Measurements from ENCODE around the gene GSG1L. TPM values are rescaled to one million over a fixed set of nuclear protein-coding genes. Genes with fewer than 3 reads are reported as not detected.

Gene GSG1L
- total RNA-seq: not detected

- Mint-ChIP-seq H3K27me3 (peaks cover 53% of the 10 kb centered on the region), H3K27ac (no peak within 1 kb of the TSS), H3K4me3 (no peak within 1 kb of the TSS), H3K4me1 (no peaks in the 10 kb centered on the region), H3K9me3 (no peaks in the 10 kb centered on the region), H3K36me3 (ENCODE audit: low read depth) (no peaks in the 10 kb centered on the region)
- no peak for DNase-seq
- POLR2A ChIA-PET: no interaction called here
- CTCF ChIA-PET: no interaction called here
These were observed at the start of gene GSG1L for GRCh38 chr16:28063591-28064061. Gene GSG1L (minus strand): TSS chr16:28063714. CDS start chr16:28063424, 290 bp downstream.

GRCh38 chr16:28112908-28113307 is 49.4 kb upstream of the GSG1L start:
- Mint-ChIP-seq H3K9me3 (no peaks in the 10 kb centered on the region), H3K4me3 (no peak overlapping the region), H3K27me3 (no peaks in the 10 kb centered on the region), H3K27ac (no peak overlapping the region), H3K36me3 (ENCODE audit: low read depth) (peaks cover 60% of the 10 kb centered on the region), H3K4me1 (peaks cover 28% of the 10 kb centered on the region)
- no peak for DNase-seq
- ChIA-PET CTCF (interaction anchor here (1.1 to 1.7 kb wide), 4 partner anchors 12 to 109 kb away, joined by 3 to 6 read pairs (median 5); no protein-coding TSS in a partner anchor), POLR2A (no interaction called here)

- H3K27ac Mint-ChIP-seq: peak overlapping the region; percentile 44
- ChIA-PET POLR2A (no interaction called here), CTCF (no interaction called here)
- DNase-seq: no peak
- no peaks in the 10 kb centered on the region for H3K9me3 Mint-ChIP-seq
- peaks cover 27% of the 10 kb centered on the region for H3K4me1 Mint-ChIP-seq
- H3K4me3 Mint-ChIP-seq: no peak overlapping the region
- peaks cover 66% of the 10 kb centered on the region for H3K36me3 Mint-ChIP-seq (ENCODE audit: low read depth)
- H3K27me3 Mint-ChIP-seq: no peaks in the 10 kb centered on the region
These were observed 47.5 kb upstream of the GSG1L start for GRCh38 chr16:28110977-28111376.

- peaks cover 22% of the 10 kb centered on the region for H3K4me1 Mint-ChIP-seq
- H3K9me3 Mint-ChIP-seq: no peaks in the 10 kb centered on the region
- no peaks in the 10 kb centered on the region for H3K27me3 Mint-ChIP-seq
- H3K27ac Mint-ChIP-seq: peak overlapping the region; percentile 44
- H3K36me3 Mint-ChIP-seq (ENCODE audit: low read depth): peaks cover 65% of the 10 kb centered on the region
- ChIA-PET POLR2A (no interaction called here), CTCF (no interaction called here)
- no peak for DNase-seq
- H3K4me3 Mint-ChIP-seq: no peak overlapping the region
These were observed 47.0 kb upstream of the GSG1L start for GRCh38 chr16:28110479-28110878.

GRCh38 chr16:28110074-28110473 is 46.6 kb upstream of the GSG1L start:
- ChIA-PET CTCF (no interaction called here), POLR2A (no interaction called here)
- no peak for DNase-seq
- no peaks in the 10 kb centered on the region for H3K9me3 Mint-ChIP-seq
- H3K27me3 Mint-ChIP-seq: no peaks in the 10 kb centered on the region
- H3K4me3 Mint-ChIP-seq: no peak overlapping the region
- peaks cover 61% of the 10 kb centered on the region for H3K36me3 Mint-ChIP-seq (ENCODE audit: low read depth)
- H3K4me1 Mint-ChIP-seq: peaks cover 22% of the 10 kb centered on the region
- peak overlapping the region; percentile 22 for H3K27ac Mint-ChIP-seq

GRCh38 chr16:28108590-28109247 is 45.2 kb upstream of the GSG1L start:
- CTCF ChIA-PET: no interaction called here
- no peaks in the 10 kb centered on the region for H3K9me3 Mint-ChIP-seq
- H3K27me3 Mint-ChIP-seq: no peaks in the 10 kb centered on the region
- H3K36me3 Mint-ChIP-seq (ENCODE audit: low read depth): peaks cover 67% of the 10 kb centered on the region
- no peak overlapping the region for H3K4me3 Mint-ChIP-seq
- peaks cover 18% of the 10 kb centered on the region for H3K4me1 Mint-ChIP-seq
- POLR2A ChIA-PET: no interaction called here
- no peak for DNase-seq
- peak overlapping the region; percentile 75 for H3K27ac Mint-ChIP-seq

GRCh38 chr16:28107232-28107631 is 43.7 kb upstream of the GSG1L start:
- Mint-ChIP-seq H3K4me1 (peaks cover 14% of the 10 kb centered on the region), H3K36me3 (ENCODE audit: low read depth) (peaks cover 72% of the 10 kb centered on the region), H3K27ac (no peak overlapping the region), H3K27me3 (no peaks in the 10 kb centered on the region), H3K9me3 (no peaks in the 10 kb centered on the region), H3K4me3 (no peak overlapping the region)
- CTCF ChIA-PET: no interaction called here
- DNase-seq: no peak
- POLR2A ChIA-PET: no interaction called here

- DNase-seq: no peak
- Mint-ChIP-seq H3K36me3 (ENCODE audit: low read depth) (peaks cover 75% of the 10 kb centered on the region), H3K4me1 (peaks cover 14% of the 10 kb centered on the region), H3K9me3 (no peaks in the 10 kb centered on the region), H3K27me3 (no peaks in the 10 kb centered on the region), H3K4me3 (no peak overlapping the region), H3K27ac (no peak overlapping the region)
- CTCF ChIA-PET: interaction anchor here (1.2 kb wide), 1 partner anchor 87 kb away, joined by 3 read pairs; no protein-coding TSS in a partner anchor
- POLR2A ChIA-PET: no interaction called here
These were observed 43.1 kb upstream of the GSG1L start for GRCh38 chr16:28106467-28107215.

- POLR2A ChIA-PET: no interaction called here
- H3K27ac Mint-ChIP-seq: no peak overlapping the region
- peaks cover 11% of the 10 kb centered on the region for H3K4me1 Mint-ChIP-seq
- peaks cover 71% of the 10 kb centered on the region for H3K36me3 Mint-ChIP-seq (ENCODE audit: low read depth)
- no peak overlapping the region for H3K4me3 Mint-ChIP-seq
- CTCF ChIA-PET: interaction anchor here (1.2 kb wide), 1 partner anchor 88 kb away, joined by 3 read pairs; no protein-coding TSS in a partner anchor
- DNase-seq: no peak
- no peaks in the 10 kb centered on the region for H3K9me3 Mint-ChIP-seq
- H3K27me3 Mint-ChIP-seq: no peaks in the 10 kb centered on the region
These were observed 42.4 kb upstream of the GSG1L start for GRCh38 chr16:28105954-28106353.

GRCh38 chr16:28105297-28105696 is 41.8 kb upstream of the GSG1L start:
- POLR2A ChIA-PET: no interaction called here

GRCh38 chr16:28104404-28104803 is 40.9 kb upstream of the GSG1L start:
- no peak for DNase-seq
- Mint-ChIP-seq H3K4me1 (peaks cover 2% of the 10 kb centered on the region), H3K27ac (no peak overlapping the region), H3K4me3 (no peak overlapping the region), H3K27me3 (no peaks in the 10 kb centered on the region), H3K9me3 (no peaks in the 10 kb centered on the region), H3K36me3 (ENCODE audit: low read depth) (peaks cover 71% of the 10 kb centered on the region)
- ChIA-PET POLR2A (no interaction called here), CTCF (no interaction called here)

More at GRCh38 chr16:28105297-28105696, 41.8 kb upstream of the GSG1L start:
- Mint-ChIP-seq H3K4me3 (no peak overlapping the region), H3K27ac (no peak overlapping the region), H3K27me3 (no peaks in the 10 kb centered on the region), H3K4me1 (peaks cover 6% of the 10 kb centered on the region), H3K36me3 (ENCODE audit: low read depth) (peaks cover 70% of the 10 kb centered on the region), H3K9me3 (no peaks in the 10 kb centered on the region)
- CTCF ChIA-PET: interaction anchor here (1.2 kb wide), 1 partner anchor 89 kb away, joined by 3 read pairs; no protein-coding TSS in a partner anchor
- no peak for DNase-seq

GRCh38 chr16:28103516-28104170 is 40.1 kb upstream of the GSG1L start:
- POLR2A ChIA-PET: no interaction called here
- H3K36me3 Mint-ChIP-seq (ENCODE audit: low read depth): peaks cover 72% of the 10 kb centered on the region

GRCh38 chr16:28101533-28101890 is 38.0 kb upstream of the GSG1L start:
- no peak for DNase-seq
- H3K27me3 Mint-ChIP-seq: no peaks in the 10 kb centered on the region
- no peak overlapping the region for H3K4me3 Mint-ChIP-seq
- H3K9me3 Mint-ChIP-seq: no peaks in the 10 kb centered on the region
- ChIA-PET CTCF (interaction anchor here (2.3 kb wide), 1 partner anchor 11 kb away, joined by 6 read pairs; no protein-coding TSS in a partner anchor), POLR2A (no interaction called here)
- no peaks in the 10 kb centered on the region for H3K4me1 Mint-ChIP-seq
- no peak overlapping the region for H3K27ac Mint-ChIP-seq
- H3K36me3 Mint-ChIP-seq (ENCODE audit: low read depth): peaks cover 76% of the 10 kb centered on the region

More at GRCh38 chr16:28103516-28104170, 40.1 kb upstream of the GSG1L start:
- no peak overlapping the region for H3K27ac Mint-ChIP-seq
- CTCF ChIA-PET: no interaction called here
- no peak overlapping the region for H3K4me3 Mint-ChIP-seq
- H3K27me3 Mint-ChIP-seq: no peaks in the 10 kb centered on the region
- H3K9me3 Mint-ChIP-seq: no peaks in the 10 kb centered on the region
- DNase-seq: no peak
- no peaks in the 10 kb centered on the region for H3K4me1 Mint-ChIP-seq

Measured in activated CD4-positive, alpha-beta T cell treated with anti-CD3 and anti-CD28 coated beads, Interleukin-2, amount 10 ng/mL, durations not matched to agents 7 days and 5 days (primary cell).